ENCODE data around the gene S100A1. TPM values are rescaled to one million over a fixed set of nuclear protein-coding genes. Genes with fewer than 3 reads are reported as not detected.
A peak's percentile ranks its signal among the peaks of the same experiment; 100 is the strongest.

Gene S100A1
- total RNA-seq, 1 experiment from 2014 or later, result 18.1 TPM

GRCh38 chr1:153623101-153623500 is 5.1 kb upstream of the S100A1 start:
- ChIA-PET POLR2A (interaction anchor here (1.3 kb wide), 1 partner anchor 11 kb away, joined by 4 read pairs; the partner anchor contains the start of gene CHTOP), CTCF (no interaction called here)
- no peak for TF ChIP-seq CTCF (IDR thresholded peaks at IDR 0.05; ENCODE audit: insufficient read depth in 1 of 2, low read depth in 1 of 2, low read length in 1 of 2, severe bottlenecking in 1 of 2, unreplicated experiment in 1 of 2)
- H3K4me1 ChIP-seq, result peaks cover 20% of the 10 kb centered on the region
- H3K27me3 ChIP-seq (replicated peaks; ENCODE audit: control insufficient read depth, insufficient read depth, low read length), result no peaks in the 10 kb centered on the region
- Mint-ChIP-seq H3K9me3 (ENCODE audit: unreplicated experiment) (no peaks in the 10 kb centered on the region), H3K4me3 (ENCODE audit: unreplicated experiment) (no peak overlapping the region), H3K36me3 (ENCODE audit: insufficient read depth, unreplicated experiment) (peaks cover 94% of the 10 kb centered on the region), H3K4me1 (ENCODE audit: low read depth, unreplicated experiment) (peaks cover 16% of the 10 kb centered on the region), H3K27me3 (ENCODE audit: insufficient read depth, unreplicated experiment) (no peaks in the 10 kb centered on the region), H3K27ac (ENCODE audit: unreplicated experiment) (no peak overlapping the region)
- DNase-seq, result no peak
- H3K36me3 ChIP-seq (ENCODE audit: control insufficient read depth, insufficient read depth, low read length), result no peaks in the 10 kb centered on the region
- no peak overlapping the region for H3K4me3 ChIP-seq (ENCODE audit: low read depth, low read length)
- intact Hi-C loops (cut with micrococcal nuclease; ENCODE audit: unreplicated experiment), result no loop called here
- no TSS peak for BruUV-seq (replicated peaks)
- no peaks in the 10 kb centered on the region for H3K9me3 ChIP-seq

GRCh38 chr1:153624965-153625611 is 3.1 kb upstream of the S100A1 start:
- TF ChIP-seq CTCF (IDR thresholded peaks at IDR 0.05; ENCODE audit: insufficient read depth in 1 of 2, low read depth in 1 of 2, low read length in 1 of 2, severe bottlenecking in 1 of 2, unreplicated experiment in 1 of 2), result no peak
- ChIA-PET POLR2A (no interaction called here), CTCF (no interaction called here)
- no TSS peak for BruUV-seq (replicated peaks)
- Histone ChIP-seq H3K9me3 (no peaks in the 10 kb centered on the region), H3K27me3 (replicated peaks; ENCODE audit: control insufficient read depth, insufficient read depth, low read length) (no peaks in the 10 kb centered on the region), H3K4me3 (ENCODE audit: low read depth, low read length) (no peak overlapping the region), H3K4me1 (peaks cover 27% of the 10 kb centered on the region), H3K36me3 (ENCODE audit: control insufficient read depth, insufficient read depth, low read length) (no peaks in the 10 kb centered on the region)
- no peaks in the 10 kb centered on the region for H3K9me3 Mint-ChIP-seq (ENCODE audit: unreplicated experiment)
- DNase-seq, result no peak
- H3K36me3 Mint-ChIP-seq (ENCODE audit: insufficient read depth, unreplicated experiment), result peaks cover 75% of the 10 kb centered on the region
- no peaks in the 10 kb centered on the region for H3K27me3 Mint-ChIP-seq (ENCODE audit: insufficient read depth, unreplicated experiment)
- H3K27ac Mint-ChIP-seq (ENCODE audit: unreplicated experiment), result no peak overlapping the region
- peak overlapping the region; percentile 93 for H3K4me3 Mint-ChIP-seq (ENCODE audit: unreplicated experiment)
- peaks cover 22% of the 10 kb centered on the region for H3K4me1 Mint-ChIP-seq (ENCODE audit: low read depth, unreplicated experiment)
- intact Hi-C loops (cut with micrococcal nuclease; ENCODE audit: unreplicated experiment), result no loop called here

- no peak for DNase-seq
- POLR2A ChIA-PET, result interaction anchor here (0.5 to 2.4 kb wide), 15 partner anchors 9 to 111 kb away, joined by 3 to 43 read pairs (median 9); partner anchors contain the start of genes S100A14, S100A16, S100A4 and S100A6
- Mint-ChIP-seq H3K4me3 (ENCODE audit: unreplicated experiment) (peak overlapping the region; percentile 93), H3K27ac (ENCODE audit: unreplicated experiment) (peak overlapping the region; percentile 89), H3K9me3 (ENCODE audit: unreplicated experiment) (no peaks in the 10 kb centered on the region), H3K27me3 (ENCODE audit: insufficient read depth, unreplicated experiment) (no peaks in the 10 kb centered on the region), H3K36me3 (ENCODE audit: insufficient read depth, unreplicated experiment) (peaks cover 62% of the 10 kb centered on the region), H3K4me1 (ENCODE audit: low read depth, unreplicated experiment) (peaks cover 29% of the 10 kb centered on the region)
- Histone ChIP-seq H3K4me1 (peaks cover 41% of the 10 kb centered on the region), H3K36me3 (ENCODE audit: control insufficient read depth, insufficient read depth, low read length) (no peaks in the 10 kb centered on the region), H3K9me3 (no peaks in the 10 kb centered on the region), H3K4me3 (ENCODE audit: low read depth, low read length) (peak overlapping the region; percentile 62), H3K27me3 (replicated peaks; ENCODE audit: control insufficient read depth, insufficient read depth, low read length) (no peaks in the 10 kb centered on the region)
- intact Hi-C loops (cut with micrococcal nuclease; ENCODE audit: unreplicated experiment), result loop anchor here (2.0 kb wide), 2 partner anchors 14 to 54 kb away; partner anchors contain the start of gene S100A16
- BruUV-seq (replicated peaks), result no TSS peak
- TF ChIP-seq CTCF (IDR thresholded peaks at IDR 0.05; ENCODE audit: insufficient read depth in 1 of 2, low read depth in 1 of 2, low read length in 1 of 2, severe bottlenecking in 1 of 2, unreplicated experiment in 1 of 2), result no peak
- CTCF ChIA-PET, result interaction anchor here (1.0 to 3.1 kb wide), 14 partner anchors 9 to 131 kb away, joined by 4 to 56 read pairs (median 9); partner anchors contain the start of genes S100A14 and S100A16
Observed at GRCh38 chr1:153626477-153626903, 1.7 kb upstream of the S100A1 start.
